H9 (cell line): ENCODE data around the gene TRABD2B. TPM values are rescaled to one million over a fixed set of nuclear protein-coding genes. Genes with fewer than 3 reads are reported as not detected.

Experiments
- DNase-seq: peaks from one replicate; pipeline ENCODE4 v3.0.0-alpha.2; 2017
- H2AFZ ChIP-seq: one replicate; pipeline ENCODE4 v1.6.1; 2013; ENCODE audit warnings: mild to moderate bottlenecking, low read length, control low read depth, moderate library complexity
- H2AK5ac ChIP-seq: 2 replicates; pipeline ENCODE4 v1.6.1; 2013; ENCODE audit warnings: low read length, control low read depth, mixed read lengths; ENCODE audit not compliant: insufficient read length
- H2BK120ac ChIP-seq: one replicate; pipeline ENCODE4 v1.6.1; 2013; ENCODE audit warnings: low read depth, mild to moderate bottlenecking, low read length, control low read depth, inconsistent platforms; ENCODE audit not compliant: poor library complexity, severe bottlenecking
- H2BK12ac ChIP-seq: 2 replicates; pipeline ENCODE4 v1.6.1; 2013; ENCODE audit warnings: low read length, control low read depth, mixed read lengths, low read depth; ENCODE audit not compliant: insufficient read length
- H2BK15ac ChIP-seq: 2 replicates; pipeline ENCODE4 v1.6.1; 2013; ENCODE audit warnings: low read depth, low read length, control low read depth
- H2BK20ac ChIP-seq: one replicate; pipeline ENCODE4 v1.6.1; 2013; ENCODE audit warnings: low read depth, mild to moderate bottlenecking, low read length, control low read depth, inconsistent platforms; ENCODE audit not compliant: poor library complexity, severe bottlenecking
- H2BK5ac ChIP-seq: 2 replicates; pipeline ENCODE4 v1.6.1; 2013; ENCODE audit warnings: low read length, control low read depth, mixed read lengths; ENCODE audit not compliant: insufficient read length
- H3K14ac ChIP-seq: 2 replicates; pipeline ENCODE4 v1.6.1; 2013; ENCODE audit warnings: low read length, control low read depth; ENCODE audit not compliant: insufficient read depth
- H3K18ac ChIP-seq: 2 replicates; pipeline ENCODE4 v1.6.1; 2013; ENCODE audit warnings: low read depth, mild to moderate bottlenecking, mixed read lengths, low read length, control low read depth; ENCODE audit not compliant: insufficient read length
- H3K23ac ChIP-seq: 2 replicates; pipeline ENCODE4 v1.6.1; 2013; ENCODE audit warnings: low read length, control low read depth, mixed read lengths, low read depth; ENCODE audit not compliant: insufficient read length
- H3K23me2 ChIP-seq: 2 replicates; pipeline ENCODE4 v1.6.1; 2013; ENCODE audit warnings: low read depth, mild to moderate bottlenecking, mixed read lengths, low read length, control low read depth; ENCODE audit not compliant: insufficient read length, poor library complexity, severe bottlenecking
- H3K27ac ChIP-seq: 2 replicates; pipeline ENCODE4 v1.5.1; 2013; ENCODE audit warnings: low read length, control low read depth, mixed read lengths, low read depth; ENCODE audit not compliant: insufficient read length
- H3K27me3 ChIP-seq: 2 replicates; pipeline ENCODE4 v1.6.1; 2013; ENCODE audit warnings: low read length, control low read depth, inconsistent platforms; ENCODE audit not compliant: insufficient read depth
- H3K4ac ChIP-seq: 2 replicates; pipeline ENCODE4 v1.6.1; 2013; ENCODE audit warnings: low read depth, mild to moderate bottlenecking, control low read depth, inconsistent platforms, low read length, moderate library complexity
- H3K4me1 ChIP-seq: 2 replicates; pipeline ENCODE4 v1.6.1; 2013; ENCODE audit warnings: low read length, control low read depth, inconsistent platforms; ENCODE audit not compliant: insufficient read depth
- H3K4me2 ChIP-seq: 2 replicates; pipeline ENCODE4 v1.6.1; 2013; ENCODE audit warnings: low read length, control low read depth, mixed read lengths; ENCODE audit not compliant: insufficient read length, insufficient read depth
- H3K56ac ChIP-seq: 2 replicates; pipeline ENCODE4 v1.6.1; 2013; ENCODE audit warnings: low read depth, mild to moderate bottlenecking, mixed read lengths, low read length, control low read depth; ENCODE audit not compliant: insufficient read length
- H3K79me1 ChIP-seq: 2 replicates; pipeline ENCODE4 v1.6.1; 2013; ENCODE audit warnings: low read depth, mild to moderate bottlenecking, moderate library complexity, low read length, control low read depth, inconsistent platforms; ENCODE audit not compliant: insufficient read depth, poor library complexity, severe bottlenecking
- H3K79me2 ChIP-seq: 2 replicates; pipeline ENCODE4 v1.6.1; 2013; ENCODE audit warnings: low read length, control low read depth, inconsistent platforms; ENCODE audit not compliant: insufficient read depth
- H3K9ac ChIP-seq: 2 replicates; pipeline ENCODE4 v1.6.1; 2013; ENCODE audit warnings: low read length, control low read depth, mixed read lengths; ENCODE audit not compliant: insufficient read length; ENCODE audit errors: extremely low read depth
- H3K9me3 ChIP-seq: one replicate; pipeline ENCODE4 v1.6.1; 2013; ENCODE audit warnings: low read depth, low read length, inconsistent platforms; ENCODE audit not compliant: control insufficient read depth
- H3T11ph ChIP-seq: one replicate; pipeline ENCODE4 v1.6.1; 2013; ENCODE audit warnings: mild to moderate bottlenecking, low read length, control low read depth, inconsistent platforms
- H4K20me1 ChIP-seq: one replicate; pipeline ENCODE4 v1.6.1; 2013; ENCODE audit not compliant: control insufficient read depth, insufficient read length, insufficient read depth
- H4K5ac ChIP-seq: 2 replicates; pipeline ENCODE4 v1.6.1; 2013; ENCODE audit warnings: low read depth, mild to moderate bottlenecking, mixed read lengths, low read length, control low read depth; ENCODE audit not compliant: insufficient read length
- H4K8ac ChIP-seq: replicated peaks from 2 replicates; pipeline ENCODE4 v1.6.1; 2013; ENCODE audit warnings: low read length, control low read depth, mixed read lengths, low read depth; ENCODE audit not compliant: insufficient read length
- H4K91ac ChIP-seq: 2 replicates; pipeline ENCODE4 v1.6.1; 2013; ENCODE audit warnings: low read depth, mild to moderate bottlenecking, moderate library complexity, mixed read lengths, low read length, control low read depth; ENCODE audit not compliant: insufficient read length
- H3K27ac Mint-ChIP-seq, 3 experiments: 2 replicates in 2 of 3; 3 replicates in 1 of 3; pipeline ENCODE4 v1.8.0; 2020 to 2021; ENCODE audit warnings: mixed read lengths in 3 of 3, mild to moderate bottlenecking in 1 of 3, moderate library complexity in 1 of 3
- H3K27me3 Mint-ChIP-seq: 2 replicates; pipeline ENCODE4 v1.8.0; 2021; ENCODE audit warnings: low read depth, mild to moderate bottlenecking, moderate library complexity, mixed read lengths
- H3K36me3 Mint-ChIP-seq, 3 experiments: 2 replicates in 2 of 3; 3 replicates in 1 of 3; pipeline ENCODE4 v1.8.0; 2020 to 2021; ENCODE audit warnings: low read depth in 3 of 3, mixed read lengths in 3 of 3; ENCODE audit not compliant: insufficient read depth in 1 of 3
- H3K4me1 Mint-ChIP-seq, 2 experiments: 2 replicates each; pipeline ENCODE4 v1.8.0; 2020; ENCODE audit warnings: mixed read lengths in 2 of 2
- H3K4me3 Mint-ChIP-seq, 2 experiments: 2 replicates in 1 of 2; 3 replicates in 1 of 2; pipeline ENCODE4 v1.8.0; 2020 to 2021; ENCODE audit warnings: mild to moderate bottlenecking in 2 of 2, mixed read lengths in 2 of 2, moderate library complexity in 1 of 2
- H3K9me3 Mint-ChIP-seq, 2 experiments: 2 replicates in 1 of 2; 3 replicates in 1 of 2; pipeline ENCODE4 v1.8.0; 2020; ENCODE audit warnings: mild to moderate bottlenecking in 2 of 2, mixed read lengths in 2 of 2, moderate library complexity in 1 of 2
- CTCF ChIP-seq: fragments of 200-600 bp; sonication (generic); conservative IDR thresholded peaks from 3 replicates; pipeline ENCODE4 v1.8.0; 2021; ENCODE audit warnings: antibody characterized with exemption, mild to moderate bottlenecking
- WGBS: extraction: QIAGEN DNeasy Blood & Tissue Kit; methylation state at CpG from one replicate; pipeline ENCODE4 v1.1.7; 2013; ENCODE audit warnings: missing lambda C conversion rate, low lambda C conversion rate, mixed read lengths; ENCODE audit not compliant: insufficient read length; ENCODE audit errors: extremely low coverage; 5-methylcytosine and 5-hydroxymethylcytosine counted together
- total RNA-seq: library from RNA; stranded (reverse); gene quantifications from 2 replicates; pipeline ENCODE4 v1.2.1, GENCODE V29; 2021

Gene TRABD2B
- total RNA-seq, 1 experiment from 2014 or later, result 2.3 TPM

- no peak overlapping the region for H3K56ac ChIP-seq
- no peak overlapping the region for H4K5ac ChIP-seq
- H3K4me2 ChIP-seq, result no peak overlapping the region
- Mint-ChIP-seq H3K4me1 (peaks cover 20 to 25% of the 10 kb centered on the region in 2 experiments), H3K4me3 (no peak overlapping the region), H3K27ac (no peak overlapping the region; a peak in 2 of 7 replicates), H3K9me3 (no peaks in the 10 kb centered on the region), H3K36me3 (no peaks in the 10 kb centered on the region), H3K27me3 (no peaks in the 10 kb centered on the region)
- TF ChIP-seq CTCF, result no peak
- H3K27ac ChIP-seq, result no peak overlapping the region
- no peak overlapping the region for H2BK5ac ChIP-seq
- H4K91ac ChIP-seq, result no peak overlapping the region
- H3K18ac ChIP-seq, result no peak overlapping the region
- H3K23me2 ChIP-seq, result no peaks in the 10 kb centered on the region
- no peak overlapping the region for H3T11ph ChIP-seq
- H2BK12ac ChIP-seq, result no peak overlapping the region
- H3K4me1 ChIP-seq, result no peaks in the 10 kb centered on the region; the same call in 1 of the 2 replicates
- H4K8ac ChIP-seq, result no peak overlapping the region
- no peaks in the 10 kb centered on the region for H3K27me3 ChIP-seq
- no peak overlapping the region for H3K4ac ChIP-seq
- H3K14ac ChIP-seq, result no peak overlapping the region; the same call in 1 of the 2 replicates
- no peak overlapping the region for H2BK20ac ChIP-seq
- WGBS, result no CpG with 5 or more reads among the region's 8 CpGs
- no peaks in the 10 kb centered on the region for H3K79me2 ChIP-seq
- no peak overlapping the region for H2AK5ac ChIP-seq
- H3K9ac ChIP-seq, result no peak overlapping the region
- H3K9me3 ChIP-seq, result no peaks in the 10 kb centered on the region
- no peak overlapping the region for H2AFZ ChIP-seq
- DNase-seq, result no peak
- no peak overlapping the region for H2BK15ac ChIP-seq
- no peaks in the 10 kb centered on the region for H4K20me1 ChIP-seq
- no peak overlapping the region for H2BK120ac ChIP-seq
- H3K79me1 ChIP-seq, result no peaks in the 10 kb centered on the region
- H3K23ac ChIP-seq, result no peak overlapping the region
Observed at GRCh38 chr1:47914952-47915676, 82.1 kb downstream of the TRABD2B start.
